ENCODE measurements around the gene ODAD3. TPM values are rescaled to one million over a fixed set of nuclear protein-coding genes. Genes with fewer than 3 reads are reported as not detected.

ODAD3 gene
- total and polyA plus RNA-seq, 10 of the 15 experiments (the other 5 are each of a cell fraction or from before 2014, with no cell fraction given): 0.11 to 0.39 (median 0.28) TPM; not detected in 7

DNA sequence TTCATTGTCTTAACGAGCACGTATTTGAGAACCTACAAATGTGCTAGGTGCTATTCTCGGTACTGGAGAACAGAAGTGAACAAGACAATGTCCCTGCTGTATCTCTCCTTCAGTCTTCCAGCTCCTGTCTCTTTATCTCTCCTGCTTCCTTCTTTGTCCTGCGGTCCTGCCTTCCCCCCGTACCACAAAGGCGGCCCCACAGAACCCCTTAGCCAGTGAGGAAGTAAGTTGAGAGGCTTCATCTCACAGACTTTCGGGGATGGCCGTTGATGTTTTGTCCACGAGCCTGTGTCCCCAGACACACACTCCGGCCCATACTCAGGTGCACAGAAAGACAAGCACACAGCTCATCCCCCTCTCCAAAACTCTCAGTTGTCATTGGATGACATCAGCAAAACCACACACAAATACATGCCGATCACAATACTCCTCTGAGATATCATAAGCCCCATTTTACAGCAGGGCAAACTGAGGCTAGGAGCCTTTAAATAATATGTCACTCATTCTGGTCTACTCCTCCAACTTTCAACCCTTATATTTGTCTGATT is 61.0 kb downstream of the ODAD3 start (continued):
- TF ChIP-seq, protein P1, sequence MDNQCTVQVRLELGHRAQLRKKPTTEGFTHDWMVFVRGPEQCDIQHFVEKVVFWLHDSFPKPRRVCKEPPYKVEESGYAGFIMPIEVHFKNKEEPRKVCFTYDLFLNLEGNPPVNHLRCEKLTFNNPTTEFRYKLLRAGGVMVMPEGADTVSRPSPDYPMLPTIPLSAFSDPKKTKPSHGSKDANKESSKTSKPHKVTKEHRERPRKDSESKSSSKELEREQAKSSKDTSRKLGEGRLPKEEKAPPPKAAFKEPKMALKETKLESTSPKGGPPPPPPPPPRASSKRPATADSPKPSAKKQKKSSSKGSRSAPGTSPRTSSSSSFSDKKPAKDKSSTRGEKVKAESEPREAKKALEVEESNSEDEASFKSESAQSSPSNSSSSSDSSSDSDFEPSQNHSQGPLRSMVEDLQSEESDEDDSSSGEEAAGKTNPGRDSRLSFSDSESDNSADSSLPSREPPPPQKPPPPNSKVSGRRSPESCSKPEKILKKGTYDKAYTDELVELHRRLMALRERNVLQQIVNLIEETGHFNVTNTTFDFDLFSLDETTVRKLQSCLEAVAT (IDR thresholded peaks at IDR 0.05): no peak
- TF ChIP-seq, protein P2, sequence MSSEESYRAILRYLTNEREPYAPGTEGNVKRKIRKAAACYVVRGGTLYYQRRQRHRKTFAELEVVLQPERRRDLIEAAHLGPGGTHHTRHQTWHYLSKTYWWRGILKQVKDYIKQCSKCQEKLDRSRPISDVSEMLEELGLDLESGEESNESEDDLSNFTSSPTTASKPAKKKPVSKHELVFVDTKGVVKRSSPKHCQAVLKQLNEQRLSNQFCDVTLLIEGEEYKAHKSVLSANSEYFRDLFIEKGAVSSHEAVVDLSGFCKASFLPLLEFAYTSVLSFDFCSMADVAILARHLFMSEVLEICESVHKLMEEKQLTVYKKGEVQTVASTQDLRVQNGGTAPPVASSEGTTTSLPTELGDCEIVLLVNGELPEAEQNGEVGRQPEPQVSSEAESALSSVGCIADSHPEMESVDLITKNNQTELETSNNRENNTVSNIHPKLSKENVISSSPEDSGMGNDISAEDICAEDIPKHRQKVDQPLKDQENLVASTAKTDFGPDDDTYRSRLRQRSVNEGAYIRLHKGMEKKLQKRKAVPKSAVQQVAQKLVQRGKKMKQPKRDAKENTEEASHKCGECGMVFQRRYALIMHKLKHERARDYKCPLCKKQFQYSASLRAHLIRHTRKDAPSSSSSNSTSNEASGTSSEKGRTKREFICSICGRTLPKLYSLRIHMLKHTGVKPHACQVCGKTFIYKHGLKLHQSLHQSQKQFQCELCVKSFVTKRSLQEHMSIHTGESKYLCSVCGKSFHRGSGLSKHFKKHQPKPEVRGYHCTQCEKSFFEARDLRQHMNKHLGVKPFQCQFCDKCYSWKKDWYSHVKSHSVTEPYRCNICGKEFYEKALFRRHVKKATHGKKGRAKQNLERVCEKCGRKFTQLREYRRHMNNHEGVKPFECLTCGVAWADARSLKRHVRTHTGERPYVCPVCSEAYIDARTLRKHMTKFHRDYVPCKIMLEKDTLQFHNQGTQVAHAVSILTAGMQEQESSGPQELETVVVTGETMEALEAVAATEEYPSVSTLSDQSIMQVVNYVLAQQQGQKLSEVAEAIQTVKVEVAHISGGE (CRISPR knock-in tag; IDR thresholded peaks at IDR 0.05): no peak
- TF ChIP-seq EP300 (IDR thresholded peaks at IDR 0.05; ENCODE audit: borderline replicate concordance in 1 of 2, control insufficient read depth in 1 of 2, low read depth in 2 of 2, low read length in 2 of 2): no peak
- TF ChIP-seq BCL11A (IDR thresholded peaks at IDR 0.05; ENCODE audit: low read depth, low read length): no peak
- TF ChIP-seq, protein P3, sequence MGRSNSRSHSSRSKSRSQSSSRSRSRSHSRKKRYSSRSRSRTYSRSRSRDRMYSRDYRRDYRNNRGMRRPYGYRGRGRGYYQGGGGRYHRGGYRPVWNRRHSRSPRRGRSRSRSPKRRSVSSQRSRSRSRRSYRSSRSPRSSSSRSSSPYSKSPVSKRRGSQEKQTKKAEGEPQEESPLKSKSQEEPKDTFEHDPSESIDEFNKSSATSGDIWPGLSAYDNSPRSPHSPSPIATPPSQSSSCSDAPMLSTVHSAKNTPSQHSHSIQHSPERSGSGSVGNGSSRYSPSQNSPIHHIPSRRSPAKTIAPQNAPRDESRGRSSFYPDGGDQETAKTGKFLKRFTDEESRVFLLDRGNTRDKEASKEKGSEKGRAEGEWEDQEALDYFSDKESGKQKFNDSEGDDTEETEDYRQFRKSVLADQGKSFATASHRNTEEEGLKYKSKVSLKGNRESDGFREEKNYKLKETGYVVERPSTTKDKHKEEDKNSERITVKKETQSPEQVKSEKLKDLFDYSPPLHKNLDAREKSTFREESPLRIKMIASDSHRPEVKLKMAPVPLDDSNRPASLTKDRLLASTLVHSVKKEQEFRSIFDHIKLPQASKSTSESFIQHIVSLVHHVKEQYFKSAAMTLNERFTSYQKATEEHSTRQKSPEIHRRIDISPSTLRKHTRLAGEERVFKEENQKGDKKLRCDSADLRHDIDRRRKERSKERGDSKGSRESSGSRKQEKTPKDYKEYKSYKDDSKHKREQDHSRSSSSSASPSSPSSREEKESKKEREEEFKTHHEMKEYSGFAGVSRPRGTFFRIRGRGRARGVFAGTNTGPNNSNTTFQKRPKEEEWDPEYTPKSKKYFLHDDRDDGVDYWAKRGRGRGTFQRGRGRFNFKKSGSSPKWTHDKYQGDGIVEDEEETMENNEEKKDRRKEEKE (IDR thresholded peaks at IDR 0.05): no peak
- TF ChIP-seq JUNB (IDR thresholded peaks at IDR 0.05): no peak
- no peak for TF ChIP-seq HDAC6 (IDR thresholded peaks at IDR 0.05; ENCODE audit: unreplicated experiment)

Data from GM12878 (cell line).